Stimulated activated CD4-positive, alpha-beta T cell treated with anti-CD3 and anti-CD28 coated beads, TNF-alpha, amount 100 ng/mL, for 48 hours (primary cell): ENCODE measurements around the gene BANK1.
"Not testable (repeated sequence)": the region's sequence is repeated elsewhere in the genome, so short reads cannot be mapped to it uniquely, and the experiment has no call there.

Source experiments
- DNase-seq, 3 donors: peaks; one replicate each; pipeline ENCODE4 v3.0.0-alpha.2; 2020; ENCODE audit warnings: low read depth in 3 of 3

Gene BANK1

GRCh38 chr4:101886826-101887225, 96.3 kb downstream of the BANK1 start:
- DNase-seq = no peak

- no peak for DNase-seq
These were observed 97.9 kb downstream of the BANK1 start for GRCh38 chr4:101888472-101888871.

- not testable (repeated sequence) for DNase-seq
These were observed 115.0 kb downstream of the BANK1 start for GRCh38 chr4:101905527-101905926.

GRCh38 chr4:101910786-101911373, 120.3 kb downstream of the BANK1 start:
- no peak for DNase-seq

GRCh38 chr4:101911616-101912015, 121.1 kb downstream of the BANK1 start:
- DNase-seq = no peak

GRCh38 chr4:101914761-101915160, 124.2 kb downstream of the BANK1 start:
- DNase-seq = no peak

- no peak for DNase-seq
These were observed 128.9 kb downstream of the BANK1 start for GRCh38 chr4:101919373-101919977.

GRCh38 chr4:101921370-101921769, 130.8 kb downstream of the BANK1 start:
- no peak for DNase-seq

- DNase-seq = no peak
These were observed 141.1 kb downstream of the BANK1 start for GRCh38 chr4:101931619-101932018.

- DNase-seq = no peak
These were observed 143.3 kb downstream of the BANK1 start for GRCh38 chr4:101933855-101934254.

GRCh38 chr4:101938836-101939235, 148.3 kb downstream of the BANK1 start:
- DNase-seq = no peak

GRCh38 chr4:101941816-101942358, 151.4 kb downstream of the BANK1 start:
- no peak for DNase-seq

GRCh38 chr4:101942891-101943290, 152.4 kb downstream of the BANK1 start:
- DNase-seq = no peak

GRCh38 chr4:101944649-101945048, 154.1 kb downstream of the BANK1 start:
- DNase-seq = no peak

GRCh38 chr4:101948055-101948454, 157.5 kb downstream of the BANK1 start:
- DNase-seq = no peak

GRCh38 chr4:101948951-101949350, 158.4 kb downstream of the BANK1 start:
- DNase-seq = no peak

- no peak for DNase-seq
These were observed 159.9 kb downstream of the BANK1 start for GRCh38 chr4:101950258-101950979.

GRCh38 chr4:101952985-101953384, 162.5 kb downstream of the BANK1 start:
- DNase-seq = no peak

GRCh38 chr4:101953949-101954348, 163.4 kb downstream of the BANK1 start:
- DNase-seq = no peak

GRCh38 chr4:101954351-101954750, 163.8 kb downstream of the BANK1 start:
- DNase-seq = no peak

- DNase-seq = no peak
These were observed 164.6 kb downstream of the BANK1 start for GRCh38 chr4:101954975-101955678.
